HG02678 (cell line): Measurements from ENCODE around the gene TECTA.
"Not testable (repeated sequence)": the region's sequence is repeated elsewhere in the genome, so short reads cannot be mapped to it uniquely, and the experiment has no call there.

ENCODE experiments used
- ATAC-seq: cut with Tn5 transposase; IDR thresholded peaks from one replicate; pipeline ENCODE4 v1.9.1; 2021; ENCODE audit warnings: mild to moderate bottlenecking, moderate library complexity; ENCODE audit not compliant: unreplicated experiment

Gene TECTA

GRCh38 chr11:121091492-121092152 lies 9.4 kb upstream of the TECTA start:
- no peak for ATAC-seq

- ATAC-seq: no peak
These were observed 5.5 kb upstream of the TECTA start for GRCh38 chr11:121095561-121095960.

DNA sequence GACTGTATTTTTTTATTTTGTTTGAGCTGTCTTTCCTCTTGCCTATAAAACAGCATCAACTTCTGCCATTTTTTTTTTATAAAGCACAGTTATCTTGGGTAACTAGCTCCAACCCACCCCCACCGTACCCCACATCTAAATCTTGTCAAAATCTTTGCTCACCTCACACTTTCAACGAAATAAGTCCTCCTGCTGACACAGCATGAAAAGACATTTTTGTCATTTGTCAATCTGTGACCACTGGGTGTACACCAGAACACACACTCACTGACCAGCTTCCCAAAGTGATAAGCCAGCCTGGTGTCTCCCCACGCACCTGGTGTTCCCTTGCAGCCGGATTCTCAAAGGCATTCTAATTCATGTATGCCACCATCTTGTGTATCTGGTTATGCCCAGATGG lies 1.7 kb upstream of the TECTA start:
- ATAC-seq: no peak

GRCh38 chr11:121099885-121100284 lies 1.2 kb upstream of the TECTA start:
- ATAC-seq: no peak

- ATAC-seq: no peak
These were observed 3.3 kb downstream of the TECTA start for GRCh38 chr11:121104312-121104762.

DNA sequence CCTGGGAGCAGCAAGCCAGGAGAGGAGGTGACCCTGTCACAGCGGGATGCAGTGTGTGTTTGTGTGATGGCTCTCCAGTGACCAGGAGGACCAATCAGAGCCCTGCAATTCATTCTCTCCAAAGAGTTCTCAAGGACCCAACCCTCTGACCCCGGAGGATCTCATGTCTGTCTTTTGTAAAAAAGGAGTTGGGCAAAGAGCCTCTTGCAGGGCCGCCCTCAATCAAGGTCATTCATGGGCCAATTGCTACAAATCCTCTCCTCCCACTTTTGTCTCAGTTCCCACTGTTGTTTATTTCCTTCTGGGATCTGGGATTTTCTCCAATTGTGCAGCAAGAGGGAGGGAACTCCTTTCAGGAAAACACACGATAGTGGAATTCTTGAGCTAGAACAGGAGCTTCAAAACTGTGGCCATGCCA lies 4.0 kb downstream of the TECTA start:
- ATAC-seq: no peak

GRCh38 chr11:121105481-121106195 lies 4.6 kb downstream of the TECTA start:
- no peak for ATAC-seq

DNA sequence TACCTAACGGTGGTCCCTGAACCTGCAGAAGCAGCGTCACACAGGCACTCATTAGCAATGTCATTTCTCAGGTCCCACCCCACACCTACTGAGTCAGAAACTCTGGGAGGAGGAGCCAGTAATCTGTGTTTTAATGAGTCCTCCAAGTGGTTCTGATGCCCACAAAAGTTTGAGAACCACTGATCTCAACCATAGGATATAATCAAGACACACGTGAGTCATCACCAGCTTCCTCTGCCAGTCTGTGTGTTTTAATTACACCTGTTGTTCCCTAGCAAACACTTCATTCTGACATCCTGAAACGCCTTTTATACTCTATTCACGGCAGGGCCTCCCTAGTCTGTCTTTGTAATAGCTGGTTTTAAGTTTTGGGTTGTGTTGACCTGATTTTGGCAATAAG lies 5.8 kb downstream of the TECTA start:
- no peak for ATAC-seq

- no peak for ATAC-seq
These were observed 7.4 kb downstream of the TECTA start for GRCh38 chr11:121108413-121108812.

DNA sequence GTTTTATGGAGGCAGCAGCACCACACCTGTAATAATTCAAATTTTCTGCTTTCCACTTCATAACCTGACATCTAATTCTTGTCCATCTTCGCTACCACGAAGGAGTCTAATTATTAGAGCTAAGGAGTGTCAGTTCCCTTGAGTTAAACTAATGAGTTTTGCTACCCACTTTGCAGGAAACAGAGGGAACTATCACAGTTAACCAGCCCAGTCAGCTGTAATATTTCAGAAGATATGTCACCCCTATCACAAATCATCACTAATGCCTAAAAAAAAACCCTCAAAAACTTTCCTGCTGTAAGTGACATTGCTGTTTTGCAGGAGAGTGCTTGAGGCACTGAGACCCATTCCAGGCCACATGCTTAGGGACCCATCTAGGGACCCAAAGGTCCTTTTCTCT lies 8.4 kb downstream of the TECTA start:
- ATAC-seq: no peak

- no peak for ATAC-seq
These were observed 9.0 kb downstream of the TECTA start for GRCh38 chr11:121109916-121110586.

GRCh38 chr11:121110871-121111724 lies 10.1 kb downstream of the TECTA start:
- no peak for ATAC-seq

GRCh38 chr11:121112498-121113455 lies 11.7 kb downstream of the TECTA start:
- no peak for ATAC-seq

GRCh38 chr11:121113611-121114010 lies 12.6 kb downstream of the TECTA start:
- no peak for ATAC-seq

DNA sequence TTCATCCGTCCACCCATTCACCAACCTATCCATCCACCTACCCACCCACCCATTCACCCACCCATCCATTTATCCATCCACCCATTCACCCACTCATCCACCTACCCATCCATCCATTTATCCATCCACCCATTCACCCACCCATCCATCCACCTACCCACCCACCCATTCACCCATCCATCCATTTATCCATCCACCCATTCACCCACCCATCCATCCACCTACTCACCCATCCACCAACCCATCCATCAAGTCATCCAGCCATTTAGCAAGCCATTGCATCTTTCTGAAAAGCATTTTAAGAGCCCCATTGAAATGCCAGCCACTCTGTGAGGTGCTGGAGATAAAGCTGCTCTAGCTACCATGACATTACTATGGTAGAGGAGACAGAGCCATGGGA lies 14.0 kb downstream of the TECTA start:
- ATAC-seq: not testable (repeated sequence)

GRCh38 chr11:121117788-121118187 lies 16.7 kb downstream of the TECTA start:
- ATAC-seq: no peak

- ATAC-seq: no peak
These were observed 18.4 kb downstream of the TECTA start for GRCh38 chr11:121119440-121119839.

DNA sequence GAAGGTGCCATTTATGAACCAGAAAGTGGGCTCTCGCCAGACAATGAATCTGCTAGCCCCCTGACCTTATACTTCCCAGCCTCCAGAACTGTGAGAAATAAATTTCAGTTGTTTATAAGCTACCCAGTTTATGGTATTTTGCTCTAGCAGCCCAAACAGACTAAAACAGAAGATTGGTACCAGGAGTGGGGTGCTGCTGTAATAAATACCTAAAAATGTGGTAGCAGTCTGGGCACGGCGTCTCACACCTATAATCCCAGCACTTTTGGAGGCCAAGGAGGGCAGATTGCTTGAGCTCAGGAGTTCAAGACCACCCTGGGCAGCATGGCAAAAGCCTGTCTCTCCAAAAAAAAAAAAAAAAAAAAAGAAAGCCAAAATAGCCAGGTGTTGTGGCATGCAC lies 21.3 kb downstream of the TECTA start:
- no peak for ATAC-seq

DNA sequence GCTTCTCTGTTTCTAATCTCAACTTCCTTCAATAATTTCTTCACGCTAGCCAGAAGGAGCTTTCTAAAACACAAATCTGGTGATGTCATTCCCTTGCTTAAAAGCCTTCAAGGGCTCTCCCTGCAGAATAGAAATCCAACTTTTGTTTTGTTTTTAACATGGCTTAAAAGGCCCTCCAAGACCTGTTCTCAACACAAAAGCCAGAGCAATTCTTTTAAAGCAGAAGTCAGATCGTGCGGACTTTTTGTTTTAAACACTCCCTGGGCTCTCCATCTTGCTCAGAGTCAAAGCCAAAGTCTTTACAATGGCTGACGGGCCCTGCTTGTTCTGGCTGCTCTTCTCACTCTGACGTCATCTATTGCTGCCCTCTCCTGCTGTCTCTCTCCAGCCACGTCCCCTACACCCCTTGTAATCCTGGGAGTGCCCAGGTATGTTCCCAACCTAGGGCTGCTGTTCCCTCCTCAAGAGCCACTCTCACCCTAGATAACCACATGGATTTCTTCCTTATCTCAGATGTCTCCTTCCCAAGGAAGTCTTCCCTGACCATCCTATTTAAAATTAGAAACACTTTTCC lies 22.5 kb downstream of the TECTA start:
- no peak for ATAC-seq

DNA sequence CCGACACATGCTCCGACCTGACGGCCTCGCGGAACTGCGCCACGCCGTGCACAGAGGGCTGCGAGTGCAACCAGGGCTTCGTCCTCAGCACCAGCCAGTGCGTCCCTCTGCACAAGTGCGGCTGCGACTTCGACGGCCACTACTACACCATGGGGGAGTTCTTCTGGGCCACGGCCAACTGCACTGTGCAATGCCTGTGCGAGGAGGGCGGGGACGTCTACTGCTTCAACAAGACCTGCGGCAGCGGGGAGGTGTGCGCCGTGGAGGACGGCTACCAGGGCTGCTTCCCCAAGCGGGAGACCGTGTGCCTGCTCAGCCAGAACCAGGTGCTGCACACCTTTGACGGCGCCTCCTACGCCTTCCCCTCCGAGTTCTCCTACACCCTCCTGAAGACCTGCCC lies 26.8 kb downstream of the TECTA start:
- ATAC-seq: no peak
